Measurements from ENCODE around the gene AARSD1.
"Not testable (repeated sequence)": the region's sequence is repeated elsewhere in the genome, so short reads cannot be mapped to it uniquely, and the experiment has no call there.

Gene AARSD1

DNA sequence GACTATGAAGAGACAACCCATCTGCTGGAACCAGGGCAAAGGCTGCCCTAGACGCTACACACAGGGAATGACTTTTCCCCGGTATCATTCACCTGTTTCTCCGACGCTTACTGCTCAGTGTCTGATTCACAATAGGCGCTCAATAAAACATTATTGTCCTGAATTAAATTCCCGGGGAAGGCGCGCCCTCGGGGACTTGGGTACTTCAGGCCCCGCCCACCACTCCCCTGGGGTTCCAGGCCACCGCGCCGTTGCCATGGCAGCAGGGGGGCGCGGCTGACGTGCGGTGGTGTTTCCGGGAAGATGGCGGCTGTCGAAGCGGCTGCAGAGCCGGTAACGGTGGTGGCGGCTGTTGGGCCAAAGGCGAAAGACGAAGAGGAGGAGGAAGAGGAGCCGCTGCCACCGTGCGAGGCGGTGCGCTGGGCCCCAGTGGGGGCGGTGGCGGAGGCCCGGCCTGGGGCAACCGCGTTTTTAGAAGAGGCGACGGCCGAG is 16.1 kb upstream of the AARSD1 start, which contains the start of gene RUNDC1:
RUNDC1 (plus strand) TSS at position 292 of the 492 bp plus-strand sequence; CDS start at position 304, 12 bp downstream.
- DNase-seq = peak; percentile 83

DNA sequence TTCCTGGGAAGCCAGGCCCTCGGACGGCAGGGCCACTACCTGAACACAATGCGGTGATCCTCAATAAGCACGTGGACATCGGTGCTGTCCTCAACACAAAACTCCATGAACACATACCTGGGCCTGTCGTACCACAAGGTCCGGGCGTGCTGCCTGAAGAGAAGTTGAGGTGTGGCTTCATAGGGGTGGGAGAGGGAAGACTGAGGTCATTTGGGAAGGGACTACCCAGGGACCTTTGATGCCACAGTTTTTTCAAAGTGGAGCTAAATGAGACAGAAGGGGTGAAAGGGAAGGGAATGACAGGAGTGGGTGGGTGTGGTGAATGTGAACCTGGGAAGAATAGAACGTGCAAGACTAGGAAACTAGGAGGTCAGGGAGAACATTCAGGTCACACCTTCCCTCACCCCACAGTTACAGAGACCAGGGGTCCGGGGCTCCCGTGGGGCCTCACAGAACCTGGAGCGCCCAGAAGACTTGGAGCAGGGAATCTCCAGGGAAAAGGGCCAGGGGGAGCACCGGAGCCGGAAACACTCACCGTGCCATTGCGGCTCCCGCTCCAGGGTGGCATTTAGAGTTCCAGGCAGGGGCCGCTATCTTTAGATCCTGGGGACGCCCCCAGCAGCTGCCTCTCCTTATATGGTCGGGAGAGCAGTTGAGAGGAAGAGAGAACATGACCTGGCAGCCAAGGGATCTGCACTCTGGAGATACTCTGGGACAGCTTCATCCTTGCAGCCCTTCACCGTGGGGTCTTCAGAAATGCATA is 15.4 kb upstream of the AARSD1 start, which contains the start of gene PTGES3L:
PTGES3L (minus strand) TSS at position 570 of the 763 bp plus-strand sequence; CDS start at position 543, 27 bp downstream.
- DNase-seq = no peak

DNA sequence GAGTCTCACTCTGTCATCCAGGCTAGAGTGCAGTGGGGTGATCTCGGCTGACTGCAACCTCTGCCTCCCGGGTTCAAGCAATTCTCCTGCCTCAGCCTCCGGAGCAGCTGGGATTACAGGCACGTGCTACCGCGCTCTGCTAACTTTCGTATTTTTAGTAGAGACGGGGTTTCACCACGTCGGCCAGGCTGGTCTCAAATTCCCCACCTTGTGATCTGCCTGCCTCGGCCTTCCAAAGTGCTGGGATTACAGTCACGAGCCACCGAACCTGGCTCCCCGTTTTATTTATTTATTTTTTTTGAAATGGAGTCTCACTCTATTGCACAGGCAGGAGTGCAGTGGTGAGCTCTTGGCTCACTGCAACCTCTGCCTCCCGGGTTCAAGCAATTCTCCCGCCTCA is 11.4 kb upstream of the AARSD1 start:
- not testable (repeated sequence) for DNase-seq

DNA sequence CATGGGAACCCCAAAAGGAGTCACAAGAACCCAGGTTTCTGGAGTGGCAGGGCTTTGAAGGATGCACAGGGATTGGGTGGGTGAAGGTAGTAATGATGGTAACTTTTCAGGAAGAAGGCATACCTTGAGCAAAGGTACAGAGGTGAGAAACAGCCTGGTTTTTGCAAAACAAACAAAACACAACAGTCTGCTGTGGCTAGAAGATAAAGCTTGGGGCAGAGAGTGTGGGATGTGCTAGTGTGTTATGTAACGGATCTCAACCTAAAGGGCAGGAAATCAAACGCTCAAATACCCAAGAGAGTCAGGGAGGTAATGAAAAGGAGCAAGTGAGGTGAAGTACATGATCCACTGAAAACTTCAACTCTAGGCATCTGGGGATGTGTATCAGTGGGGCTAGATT is 11.0 kb upstream of the AARSD1 start:
- DNase-seq = no peak

DNA sequence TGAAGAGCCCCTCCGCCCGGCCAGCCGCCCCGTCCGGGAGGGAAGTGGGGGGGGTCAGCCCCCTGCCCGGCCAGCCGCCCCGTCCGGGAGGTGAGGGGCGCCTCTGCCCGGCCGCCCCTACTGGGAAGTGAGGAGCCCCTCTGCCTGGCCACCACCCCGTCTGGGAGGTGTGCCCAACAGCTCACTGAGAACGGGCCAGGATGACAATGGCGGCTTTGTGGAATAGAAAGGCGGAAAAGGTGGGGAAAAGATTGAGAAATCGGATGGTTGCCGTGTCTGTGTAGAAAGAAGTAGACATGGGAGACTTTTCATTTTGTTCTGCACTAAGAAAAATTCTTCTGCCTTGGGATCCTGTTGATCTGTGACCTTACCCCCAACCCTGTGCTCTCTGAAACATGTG is 9.1 kb upstream of the AARSD1 start:
- not testable (repeated sequence) for DNase-seq

DNA sequence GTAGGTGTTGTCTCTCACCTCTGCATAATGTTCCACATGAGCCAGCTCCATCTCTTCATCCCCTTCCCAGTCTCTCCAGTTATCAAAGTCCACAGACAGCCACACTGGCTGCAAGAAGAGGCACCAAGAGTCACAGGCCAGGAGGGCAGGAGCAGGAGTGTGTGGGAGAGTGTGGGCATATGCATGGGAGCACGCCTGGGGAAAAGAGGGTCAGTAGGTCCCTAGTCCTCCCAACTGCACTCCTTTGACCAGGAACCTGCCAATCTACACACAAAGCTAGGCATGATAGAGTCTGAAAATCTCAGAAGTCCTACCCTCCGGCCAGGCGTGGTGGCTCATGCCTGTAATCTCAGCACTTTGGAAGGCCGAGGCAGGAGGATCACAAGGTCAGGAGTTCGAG is 7.3 kb upstream of the AARSD1 start:
- no peak for DNase-seq

DNA sequence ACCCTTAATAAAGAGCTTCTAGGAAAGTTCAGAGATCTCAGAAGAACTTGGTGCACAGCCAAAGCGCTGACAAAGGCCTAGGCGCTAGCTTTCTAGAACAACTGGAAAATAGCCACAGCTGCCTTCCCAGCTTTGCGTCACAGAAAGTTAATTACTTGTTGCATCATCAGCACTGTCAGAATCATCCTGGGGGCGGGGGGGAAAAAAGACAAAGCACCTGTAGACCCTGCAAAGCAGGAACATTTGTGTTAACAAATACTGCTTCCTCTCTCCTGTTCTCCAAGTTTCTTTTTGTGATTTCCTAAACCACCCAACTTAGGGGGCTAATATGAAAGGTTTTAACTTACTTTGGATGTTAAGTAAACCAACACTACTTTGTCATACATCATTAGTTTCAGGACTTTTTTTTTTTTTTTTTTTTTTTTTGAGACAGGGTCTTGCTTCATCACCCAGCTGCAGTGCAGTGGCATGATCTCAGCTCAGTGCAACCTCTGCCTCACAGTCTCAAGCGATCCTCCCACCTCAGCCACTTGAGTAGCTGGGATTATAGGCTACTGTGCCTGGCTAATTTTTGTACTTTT is 4.8 kb upstream of the AARSD1 start:
- DNase-seq = no peak

DNA sequence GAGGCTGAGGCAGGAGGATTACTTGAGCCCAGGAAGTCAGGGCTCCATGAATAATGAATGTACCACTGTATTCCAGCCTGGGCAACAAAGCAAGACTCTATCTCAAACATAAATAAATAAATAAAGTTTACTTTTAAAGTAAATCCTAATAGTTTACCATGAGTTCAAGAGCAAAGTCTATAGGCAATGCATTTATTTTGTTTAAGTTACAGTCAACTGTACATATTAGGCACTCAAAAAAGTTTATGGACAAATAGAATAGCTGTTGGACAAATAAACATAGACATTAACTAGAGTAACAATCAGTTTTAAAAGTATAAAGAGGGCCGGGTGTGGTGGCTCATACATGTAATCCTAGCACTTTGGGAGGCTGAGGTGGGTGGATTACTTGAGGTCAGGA is 3.7 kb upstream of the AARSD1 start:
- no peak for DNase-seq

DNA sequence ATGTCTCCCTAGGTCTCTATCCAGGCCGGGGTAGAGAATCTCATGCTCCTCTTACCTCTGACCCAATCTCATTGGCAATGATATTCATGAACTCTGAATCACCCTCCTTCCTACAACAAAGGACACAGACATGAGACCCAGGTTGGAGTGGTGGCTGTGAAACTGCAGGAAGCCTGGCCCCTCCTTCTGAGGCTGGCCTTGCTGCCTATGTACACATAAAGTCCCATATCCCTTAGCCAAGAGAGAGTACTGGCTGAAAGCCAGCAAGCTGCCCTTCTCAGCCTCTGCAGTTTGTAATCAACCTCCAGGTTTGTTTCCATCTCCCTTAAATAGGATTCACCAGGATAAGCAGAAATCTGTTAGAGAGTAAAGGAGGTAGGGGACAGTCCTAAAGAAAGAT is 10.6 kb downstream of the AARSD1 start:
- DNase-seq = no peak

DNA sequence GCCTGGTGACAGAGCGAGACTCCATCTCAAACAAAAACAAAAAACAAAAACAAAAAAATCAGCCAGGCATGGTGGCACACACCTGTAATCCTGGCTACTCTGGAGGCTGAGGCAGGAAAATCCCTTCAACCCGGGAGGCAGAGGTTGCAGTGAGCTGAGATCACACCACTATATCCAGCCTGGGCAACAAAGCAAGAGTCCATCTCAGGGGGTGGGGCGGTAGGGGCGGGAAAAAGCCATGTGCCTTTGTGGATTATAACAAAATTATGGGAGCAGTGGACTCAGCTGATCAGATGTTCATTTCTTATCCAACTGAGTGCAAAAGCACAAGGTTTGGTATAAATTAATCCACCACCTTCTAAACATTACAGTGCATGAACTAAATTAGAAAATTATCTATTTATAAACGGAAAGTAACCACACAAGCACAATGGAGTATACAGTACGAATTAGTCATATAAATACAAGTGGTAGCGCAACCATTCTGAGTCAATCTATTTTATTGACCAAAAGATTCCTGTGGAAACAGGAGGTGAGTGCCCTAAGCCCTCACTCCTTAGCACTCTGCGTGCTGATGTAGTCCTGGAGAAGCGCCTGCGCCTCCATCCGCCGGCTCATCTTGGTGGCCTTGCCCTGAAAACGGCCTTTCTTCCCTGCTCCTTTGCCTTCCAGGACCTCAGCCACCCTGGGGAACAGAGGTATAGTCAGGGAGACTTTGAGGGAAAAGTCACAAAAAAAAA is 14.0 kb downstream of the AARSD1 start:
- no peak for DNase-seq

DNA sequence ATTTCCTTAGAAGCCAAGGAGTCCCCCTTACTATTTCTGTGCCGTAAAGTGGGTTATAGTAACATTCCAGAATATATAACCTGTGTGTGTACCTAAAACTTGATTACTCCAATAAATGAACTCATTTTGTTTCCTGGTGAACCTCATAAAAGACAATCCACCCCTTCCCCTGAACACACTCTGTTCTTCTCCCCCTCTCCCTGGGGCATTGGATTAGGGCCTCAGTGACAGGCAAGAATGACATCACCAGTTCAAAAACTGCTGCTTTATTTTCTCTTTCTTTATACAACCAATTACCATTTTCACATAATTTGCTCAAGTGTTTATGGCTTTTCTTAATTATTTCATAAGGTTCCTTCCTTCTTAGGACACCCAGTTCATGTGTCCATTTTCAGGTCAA is 17.4 kb downstream of the AARSD1 start:
- DNase-seq = no peak

DNA sequence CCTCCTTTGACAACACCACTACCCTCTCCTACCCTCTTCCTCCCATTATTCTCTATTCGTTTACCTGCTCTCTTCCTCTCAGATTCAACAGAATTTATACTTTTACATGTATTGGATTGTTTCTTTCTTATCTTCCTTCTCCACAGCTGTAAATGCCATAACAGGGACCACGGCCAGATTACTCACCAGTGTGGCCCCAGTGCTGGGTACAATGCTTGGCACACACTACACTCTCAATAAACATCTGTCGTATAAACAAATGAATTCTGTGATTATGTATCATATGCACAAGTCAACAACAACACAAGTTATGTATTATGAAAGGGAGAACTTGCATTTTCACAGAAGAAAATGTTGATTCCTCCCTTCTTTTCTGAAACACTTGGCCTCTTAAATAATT is 20.0 kb downstream of the AARSD1 start:
- DNase-seq = no peak

DNA sequence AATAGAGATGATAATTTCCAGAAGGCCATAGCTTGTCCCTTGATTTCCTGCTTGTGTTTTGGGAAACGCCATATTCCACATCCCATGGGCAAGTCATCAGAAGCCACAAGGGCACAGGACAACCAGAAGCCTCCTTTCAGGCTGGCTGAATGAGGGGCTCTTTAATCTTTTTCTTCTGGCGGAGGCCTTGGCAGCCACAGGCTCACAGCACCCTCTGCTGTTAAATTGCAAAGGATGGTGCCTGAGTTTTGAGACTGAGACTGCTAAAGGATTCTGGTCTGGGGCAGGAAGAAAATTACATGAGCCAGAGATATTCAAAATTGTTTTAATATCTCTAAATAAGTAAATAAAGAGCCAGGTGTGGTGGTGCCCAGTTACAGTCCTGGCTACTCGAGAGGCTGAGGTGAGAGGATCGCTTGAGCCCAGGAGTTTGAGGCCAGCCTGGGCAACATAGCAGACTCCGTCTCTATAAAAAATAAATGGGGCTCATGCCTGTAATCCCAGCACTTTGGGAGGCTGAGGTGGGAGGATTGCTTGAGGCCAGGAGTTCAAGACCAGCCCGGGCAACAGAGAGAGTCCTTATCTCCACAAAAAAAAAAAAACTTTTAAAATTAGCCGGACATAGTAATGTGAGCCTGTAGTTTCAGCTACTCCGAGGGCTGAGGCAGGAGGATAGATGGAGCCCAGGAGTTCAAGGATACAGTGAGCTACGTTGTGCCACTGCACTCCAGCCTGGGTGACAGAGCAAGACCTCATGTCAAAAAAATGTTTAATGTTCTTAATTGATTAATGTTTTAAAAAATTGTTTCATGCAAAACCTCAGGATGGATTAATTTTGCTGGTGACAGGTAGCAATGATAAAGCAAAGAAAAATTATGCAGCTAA is 26.3 kb downstream of the AARSD1 start:
- DNase-seq = peak; percentile 19

DNA sequence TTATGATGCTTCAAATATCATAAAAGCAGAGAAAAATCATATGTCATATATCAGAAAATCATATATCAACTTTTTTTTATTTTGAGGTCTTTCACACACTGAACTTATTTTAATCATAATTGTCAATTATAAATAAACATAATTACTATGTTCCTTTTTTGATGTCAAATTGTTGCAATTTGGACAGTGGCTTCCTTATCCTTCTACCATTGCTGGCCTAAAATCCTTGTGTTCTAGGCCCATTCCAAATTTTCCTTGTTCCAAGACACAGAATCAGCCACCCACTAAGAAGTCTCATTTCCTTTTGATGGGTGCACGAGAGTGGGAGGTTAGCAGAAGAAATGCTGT is 34.8 kb downstream of the AARSD1 start:
- no peak for DNase-seq

DNA sequence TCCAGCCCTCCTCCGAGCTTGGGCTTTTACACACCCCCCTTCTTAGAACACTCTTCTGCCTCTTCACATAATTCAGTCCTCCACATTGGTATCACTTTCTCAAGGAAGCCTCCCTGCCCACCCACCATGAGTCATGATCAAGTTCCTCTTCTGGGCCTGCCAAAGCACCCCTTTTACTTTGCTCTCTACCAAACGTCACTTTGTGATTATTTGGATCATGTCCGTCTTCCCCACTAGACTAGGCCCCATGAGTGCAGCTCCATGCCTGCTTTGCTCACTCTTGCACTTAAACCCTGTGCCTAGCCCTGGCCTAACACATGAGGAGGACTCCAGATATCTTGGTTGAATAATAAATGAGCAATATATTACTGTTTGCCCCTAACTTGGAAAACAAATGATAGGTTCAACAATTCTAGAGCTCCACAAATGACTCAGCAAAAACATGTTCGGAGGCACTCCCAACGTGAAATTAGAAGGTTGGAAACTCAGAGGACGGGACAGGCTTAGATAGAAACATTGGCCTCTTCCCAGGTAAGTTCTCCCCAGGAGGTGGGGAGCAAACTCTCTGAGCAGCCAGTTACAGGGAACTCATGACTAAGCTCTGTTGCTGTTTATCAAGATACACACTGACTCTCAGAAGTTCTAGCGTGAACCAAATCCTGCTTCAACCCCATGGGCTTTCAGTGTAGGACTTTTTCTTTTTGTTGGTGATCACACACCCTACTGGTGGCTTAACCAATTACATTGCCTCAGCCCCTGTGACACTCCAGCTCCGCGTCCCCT is 35.3 kb downstream of the AARSD1 start:
- DNase-seq = peak; percentile 78

DNA sequence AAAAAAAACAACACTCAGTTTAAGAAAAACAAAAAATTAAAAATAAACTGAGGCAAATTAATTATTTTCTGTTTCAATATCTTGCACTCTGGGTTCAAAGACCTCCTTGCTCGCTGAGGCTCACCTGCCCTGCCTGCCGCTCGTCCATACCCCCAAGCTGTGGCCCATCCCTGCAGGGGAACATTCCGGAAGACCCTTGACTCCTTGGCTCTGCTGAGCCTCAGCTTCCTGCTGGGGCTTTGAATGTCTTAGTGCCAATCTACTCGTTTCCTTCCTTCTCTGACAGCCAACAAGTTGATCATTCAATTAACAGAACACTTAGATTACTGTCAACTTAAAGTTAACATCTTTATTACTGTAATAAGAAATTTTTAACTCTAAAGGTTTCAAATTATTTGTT is 39.4 kb downstream of the AARSD1 start:
- DNase-seq = peak; percentile 27

DNA sequence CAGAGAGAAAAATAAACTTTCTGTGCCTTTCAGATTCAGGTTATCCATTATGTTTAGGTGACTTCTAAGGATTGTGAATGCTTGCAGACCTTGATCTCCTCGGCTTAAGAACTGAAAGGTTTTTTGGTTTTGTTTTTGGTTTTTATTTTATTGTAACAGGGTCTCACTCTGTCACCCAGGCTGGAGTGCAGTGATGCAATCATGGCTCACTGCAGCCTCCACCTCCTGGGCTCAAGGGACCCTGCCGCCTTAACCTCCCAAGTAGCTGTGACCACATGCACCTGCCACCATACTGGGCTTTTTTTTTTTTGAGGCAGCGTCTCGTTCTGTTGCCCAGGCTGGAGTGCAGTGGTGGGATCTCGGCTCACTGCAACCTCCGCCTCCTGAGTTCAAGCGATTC is 40.8 kb downstream of the AARSD1 start:
- DNase-seq = not testable (repeated sequence)

DNA sequence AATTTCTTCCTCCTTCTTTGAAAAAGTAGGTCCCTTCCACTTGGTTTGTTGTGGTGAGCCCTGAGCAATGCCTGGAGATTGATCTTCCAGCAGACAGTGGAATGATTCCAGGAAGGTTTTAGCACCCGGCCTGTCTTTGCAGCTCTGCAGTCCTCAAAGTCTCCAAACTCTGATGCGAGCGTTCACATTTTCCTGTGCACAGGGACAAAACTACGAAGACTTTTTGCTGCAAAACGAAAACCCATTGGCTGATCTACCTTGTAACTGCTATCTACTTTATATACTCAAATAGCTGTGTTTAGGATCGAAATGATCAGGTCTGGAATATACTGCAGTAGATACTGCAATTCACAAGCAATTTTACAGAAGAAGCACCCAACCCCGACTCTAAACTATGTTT is 42.0 kb downstream of the AARSD1 start:
- no peak for DNase-seq

DNA sequence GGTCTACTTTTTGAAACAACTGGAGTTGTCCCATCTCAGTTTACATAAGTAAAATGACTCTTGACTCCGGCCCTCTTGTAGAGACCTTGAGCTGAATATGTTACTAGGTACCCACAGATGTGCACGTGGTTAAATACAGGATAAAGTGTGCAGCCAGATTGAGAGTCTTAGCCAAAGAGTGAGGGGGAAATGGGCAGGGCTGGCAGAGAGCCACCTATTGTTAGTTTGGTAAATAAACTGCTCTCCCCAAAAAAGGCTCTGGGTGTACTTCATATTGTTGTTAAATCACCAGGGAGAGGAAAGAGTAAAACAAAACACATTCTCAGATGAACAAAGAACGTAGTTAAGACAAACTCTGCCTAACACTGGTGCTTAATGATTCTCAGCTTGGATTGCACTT is 43.3 kb downstream of the AARSD1 start:
- no peak for DNase-seq

DNA sequence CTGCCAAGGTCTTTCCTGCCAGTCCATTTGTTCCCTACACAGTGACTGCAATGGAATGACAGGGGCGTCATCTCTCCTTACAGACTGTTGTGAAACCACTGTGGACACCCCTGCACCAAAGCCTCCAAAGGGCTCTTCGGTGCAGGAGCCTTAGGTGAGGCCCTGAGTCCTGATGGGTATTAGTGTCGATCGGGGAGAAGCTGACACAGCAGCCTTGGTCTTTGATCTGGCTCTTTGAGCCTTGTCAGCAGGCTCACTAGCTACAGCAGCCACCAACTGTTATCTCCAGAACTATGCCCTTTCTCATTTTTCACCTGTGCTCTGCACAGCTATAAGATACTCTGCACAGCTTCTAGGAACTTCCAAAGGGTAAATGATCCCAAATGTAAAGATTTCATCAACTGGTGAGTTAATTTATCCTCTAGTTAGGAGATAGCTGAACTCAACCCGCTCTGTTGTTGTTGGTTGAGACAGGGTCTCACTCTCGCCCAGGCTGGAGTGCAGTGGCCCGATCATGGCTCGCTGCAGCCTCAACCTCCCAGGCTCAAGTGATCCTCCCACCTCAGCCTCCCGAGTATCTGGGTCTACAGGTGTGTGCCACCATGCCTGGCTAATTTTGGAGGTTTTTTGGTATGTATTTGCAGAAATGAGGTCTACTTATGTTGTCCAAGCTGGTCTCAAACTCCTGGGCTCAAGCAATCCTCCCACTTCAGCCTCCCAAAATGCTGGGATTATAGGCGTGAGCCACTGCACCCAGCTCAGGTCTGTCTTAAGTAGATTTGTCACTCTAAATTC is 44.0 kb downstream of the AARSD1 start:
- no peak for DNase-seq

DNA sequence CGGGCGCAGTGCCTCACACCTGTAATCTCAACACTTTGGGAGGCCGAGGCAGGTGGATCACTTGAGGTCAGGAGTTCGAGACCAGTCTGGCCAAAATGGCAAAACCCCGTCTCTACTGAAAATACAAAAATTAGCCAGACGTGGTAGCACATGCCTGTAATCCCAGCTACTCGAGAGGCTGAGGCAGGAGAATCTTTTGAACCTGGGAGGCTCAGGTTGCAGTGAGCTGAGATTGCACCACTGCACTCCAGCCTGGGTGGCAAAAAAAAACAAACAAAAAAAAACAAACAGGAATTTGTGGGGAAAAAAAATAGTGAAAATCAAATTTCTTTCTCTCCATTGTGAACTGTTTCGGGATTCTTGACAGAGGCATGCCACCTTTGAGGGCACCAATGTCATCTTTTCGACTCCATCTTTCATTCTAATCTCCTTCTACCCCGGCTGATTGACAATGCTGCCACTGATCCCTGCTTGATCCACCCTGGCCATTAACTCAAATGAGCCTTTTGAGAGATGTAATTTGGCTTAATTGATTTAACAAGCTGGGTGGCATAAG is 44.7 kb downstream of the AARSD1 start:
- not testable (repeated sequence) for DNase-seq
